Omental fat pad (tissue), 4 donors: Measurements from ENCODE around the gene ANKRD1. TPM values are rescaled to one million over a fixed set of nuclear protein-coding genes. Genes with fewer than 3 reads are reported as not detected.

Experiments
- ATAC-seq: fragments of 150-250 bp; one replicate; pipeline ENCODE4 v1.9.1; 2016; ENCODE audit warnings: mild to moderate bottlenecking, moderate library complexity; ENCODE audit not compliant: low FRiP score
- DNase-seq: peaks from one replicate; pipeline ENCODE4 v3.0.0-alpha.2; 2019; ENCODE audit warnings: low spot score
- small RNA-seq: library from RNA; depleted of rRNA; stranded (forward); fragments of <200 nt; gene quantifications from one replicate; pipeline ENCODE3, GENCODE V24; 2016
- total RNA-seq, 4 donors: library from RNA; depleted of rRNA; stranded (reverse); fragments of >200 nt; gene quantifications; one replicate each; pipeline ENCODE4 v1.1.0, GENCODE V29; 2016
- TF ChIP-seq, protein P1 (sequence below), 3 donors: fragments of 450-650 bp; IDR thresholded peaks; one replicate each; pipeline ENCODE4 v1.5.1; 2016 to 2017; ENCODE audit warnings: antibody characterized with exemption in 3 of 3, mild to moderate bottlenecking in 3 of 3, moderate library complexity in 2 of 3

Gene ANKRD1
- total RNA-seq, 4 donors from 2014 or later = 3.8 TPM; not detected in 3

DNA sequence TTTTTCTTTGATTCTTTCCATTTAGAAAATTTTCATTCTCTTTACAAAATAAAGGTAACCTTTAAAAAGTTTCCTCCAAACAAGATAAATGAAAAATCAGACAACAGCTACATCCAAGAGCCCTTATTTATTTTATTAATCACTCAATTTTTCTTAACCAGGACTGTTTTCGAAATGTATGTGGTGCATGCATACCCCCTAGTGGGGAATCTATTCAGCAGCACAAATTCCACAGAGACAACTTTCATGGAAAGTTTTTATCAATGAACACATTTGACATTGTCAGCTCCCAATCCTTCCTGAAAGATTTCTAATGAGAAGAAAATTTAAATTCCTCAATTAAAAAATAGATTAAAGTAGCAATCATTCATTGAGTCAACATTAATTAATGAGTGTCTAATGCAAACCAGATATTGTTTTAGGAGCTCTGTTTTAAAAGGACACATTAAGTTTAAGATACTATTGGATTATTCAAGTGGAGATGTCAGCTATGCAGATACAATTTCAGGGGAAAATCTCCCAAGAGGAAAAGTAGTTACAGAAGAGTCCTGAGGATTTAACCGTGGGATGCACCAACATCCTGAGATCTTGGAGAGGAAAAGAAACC, 57.9 kb downstream of the ANKRD1 start:
- no peak for ATAC-seq
- DNase-seq = no peak
- TF ChIP-seq, protein P1, sequence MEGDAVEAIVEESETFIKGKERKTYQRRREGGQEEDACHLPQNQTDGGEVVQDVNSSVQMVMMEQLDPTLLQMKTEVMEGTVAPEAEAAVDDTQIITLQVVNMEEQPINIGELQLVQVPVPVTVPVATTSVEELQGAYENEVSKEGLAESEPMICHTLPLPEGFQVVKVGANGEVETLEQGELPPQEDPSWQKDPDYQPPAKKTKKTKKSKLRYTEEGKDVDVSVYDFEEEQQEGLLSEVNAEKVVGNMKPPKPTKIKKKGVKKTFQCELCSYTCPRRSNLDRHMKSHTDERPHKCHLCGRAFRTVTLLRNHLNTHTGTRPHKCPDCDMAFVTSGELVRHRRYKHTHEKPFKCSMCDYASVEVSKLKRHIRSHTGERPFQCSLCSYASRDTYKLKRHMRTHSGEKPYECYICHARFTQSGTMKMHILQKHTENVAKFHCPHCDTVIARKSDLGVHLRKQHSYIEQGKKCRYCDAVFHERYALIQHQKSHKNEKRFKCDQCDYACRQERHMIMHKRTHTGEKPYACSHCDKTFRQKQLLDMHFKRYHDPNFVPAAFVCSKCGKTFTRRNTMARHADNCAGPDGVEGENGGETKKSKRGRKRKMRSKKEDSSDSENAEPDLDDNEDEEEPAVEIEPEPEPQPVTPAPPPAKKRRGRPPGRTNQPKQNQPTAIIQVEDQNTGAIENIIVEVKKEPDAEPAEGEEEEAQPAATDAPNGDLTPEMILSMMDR (IDR thresholded peaks at IDR 0.05) = peak in 1 of 3 donors; percentile 10

Small RNA genes within 50 kb of the gene (small RNA-seq; reads per million reads assigned to genes)
- gene RF00019 (not detected), gene RNU6-740P (not detected)

Other genes with a start within 250 kb of the ANKRD1 start
- 1 to 10 TPM in 1 of 4 donors, under 1 TPM in 3; 0.19 to 2.0 (median 0.61) TPM for gene HTR7, start 63.0 kb downstream of the ANKRD1 start, total RNA-seq
- gene RPP30, start 49.1 kb downstream of the ANKRD1 start, total RNA-seq = 10 to 100 TPM; 23.1 to 29.9 (median 26.6) TPM